Thyroid gland (tissue), 4 donors: ENCODE data around the gene ETDC.

ENCODE experiments used
- CTCF ChIP-seq, 6 experiments: fragments of 200-600 bp in 3 of 6; fragments of 450-650 bp in 3 of 6; sonication (generic) in 3 of 6; IDR thresholded peaks; one replicate each; pipeline ENCODE4 v1.5.1; 2016 to 2019; ENCODE audit warnings: antibody characterized with exemption in 6 of 6, mild to moderate bottlenecking in 2 of 6, inconsistent platforms in 1 of 6, moderate library complexity in 1 of 6
- POLR2A ChIP-seq, 2 donors: fragments of 450-650 bp; IDR thresholded peaks; one replicate each; pipeline ENCODE4 v1.6.1; 2017; ENCODE audit warnings: antibody characterized with exemption in 2 of 2, mild to moderate bottlenecking in 2 of 2, moderate library complexity in 1 of 2

DNA sequence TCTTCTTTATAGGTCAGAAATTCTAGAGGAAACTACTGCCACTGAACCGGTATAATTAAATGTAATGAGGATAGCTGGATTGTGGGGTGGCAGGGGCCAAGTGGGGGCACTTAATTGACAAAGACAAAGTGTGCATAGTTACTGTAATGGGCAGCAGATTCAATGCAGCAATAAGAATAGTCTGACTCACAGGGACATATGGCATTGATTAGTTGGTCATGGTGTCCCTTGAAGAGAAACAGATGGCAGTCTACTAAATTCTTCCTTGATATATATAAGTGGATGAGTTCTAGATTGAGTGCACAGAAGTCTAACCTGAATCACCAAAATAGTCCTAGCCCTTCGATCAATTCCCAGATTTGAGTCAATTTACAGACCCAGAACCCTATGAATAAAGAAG lies 31.6 kb downstream of the ETDC start:
- no peak for TF ChIP-seq CTCF (IDR thresholded peaks at IDR 0.05)
- no peak for TF ChIP-seq POLR2A (IDR thresholded peaks at IDR 0.05)
